Measurements from ENCODE around the gene CCDC171.

- TF ChIP-seq MAX (IDR thresholded peaks at IDR 0.05) (no peak), EZH2 (IDR thresholded peaks at IDR 0.05) (no peak), POLR2A (IDR thresholded peaks at IDR 0.05; ENCODE audit: borderline replicate concordance, extremely low read depth, insufficient read depth, insufficient read length) (no peak), ELF1 (IDR thresholded peaks at IDR 0.05; ENCODE audit: borderline replicate concordance, low read depth) (no peak)
- TF ChIP-seq, protein P1, sequence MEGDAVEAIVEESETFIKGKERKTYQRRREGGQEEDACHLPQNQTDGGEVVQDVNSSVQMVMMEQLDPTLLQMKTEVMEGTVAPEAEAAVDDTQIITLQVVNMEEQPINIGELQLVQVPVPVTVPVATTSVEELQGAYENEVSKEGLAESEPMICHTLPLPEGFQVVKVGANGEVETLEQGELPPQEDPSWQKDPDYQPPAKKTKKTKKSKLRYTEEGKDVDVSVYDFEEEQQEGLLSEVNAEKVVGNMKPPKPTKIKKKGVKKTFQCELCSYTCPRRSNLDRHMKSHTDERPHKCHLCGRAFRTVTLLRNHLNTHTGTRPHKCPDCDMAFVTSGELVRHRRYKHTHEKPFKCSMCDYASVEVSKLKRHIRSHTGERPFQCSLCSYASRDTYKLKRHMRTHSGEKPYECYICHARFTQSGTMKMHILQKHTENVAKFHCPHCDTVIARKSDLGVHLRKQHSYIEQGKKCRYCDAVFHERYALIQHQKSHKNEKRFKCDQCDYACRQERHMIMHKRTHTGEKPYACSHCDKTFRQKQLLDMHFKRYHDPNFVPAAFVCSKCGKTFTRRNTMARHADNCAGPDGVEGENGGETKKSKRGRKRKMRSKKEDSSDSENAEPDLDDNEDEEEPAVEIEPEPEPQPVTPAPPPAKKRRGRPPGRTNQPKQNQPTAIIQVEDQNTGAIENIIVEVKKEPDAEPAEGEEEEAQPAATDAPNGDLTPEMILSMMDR (IDR thresholded peaks at IDR 0.05 in 2 of 3, conservative IDR thresholded peaks at IDR 0.05 in 1 of 3; ENCODE audit: borderline replicate concordance in 1 of 3, insufficient read depth in 1 of 3, low read depth in 2 of 3, low read length in 2 of 3) = no peak
Observed at GRCh38 chr9:15909297-15909696, 356.5 kb downstream of the CCDC171 start.
